HG03196 (cell line): ENCODE results near the gene CCDC33.
"Not testable (repeated sequence)": the region's sequence is repeated elsewhere in the genome, so short reads cannot be mapped to it uniquely, and the experiment has no call there.

ENCODE experiments used
- ATAC-seq: cut with Tn5 transposase; IDR thresholded peaks from one replicate; pipeline ENCODE4 v1.9.1; 2021; ENCODE audit not compliant: unreplicated experiment

Gene CCDC33

GRCh38 chr15:74352393-74352910 lies 116.3 kb downstream of the CCDC33 start:
- no peak for ATAC-seq

- ATAC-seq: not testable (repeated sequence)
Measured at GRCh38 chr15:74353992-74354391, 117.9 kb downstream of the CCDC33 start.

GRCh38 chr15:74356050-74356449 lies 119.9 kb downstream of the CCDC33 start:
- not testable (repeated sequence) for ATAC-seq

GRCh38 chr15:74357514-74357913 lies 121.4 kb downstream of the CCDC33 start:
- not testable (repeated sequence) for ATAC-seq

GRCh38 chr15:74359376-74359775 lies 123.2 kb downstream of the CCDC33 start:
- not testable (repeated sequence) for ATAC-seq

- ATAC-seq: not testable (repeated sequence)
Measured at GRCh38 chr15:74360855-74361254, 124.7 kb downstream of the CCDC33 start.

- no peak for ATAC-seq
Measured at GRCh38 chr15:74362482-74362881, 126.4 kb downstream of the CCDC33 start.

GRCh38 chr15:74364936-74365597 lies 128.9 kb downstream of the CCDC33 start:
- no peak for ATAC-seq

GRCh38 chr15:74365598-74366445 lies 129.7 kb downstream of the CCDC33 start:
- no peak for ATAC-seq

GRCh38 chr15:74367296-74367854 lies 131.2 kb downstream of the CCDC33 start, which contains the start of gene CYP11A1:
TSS of gene CYP11A1 (minus strand) at chr15:74367646. CDS start at chr15:74367585, 61 bp downstream.
- no peak for ATAC-seq

- ATAC-seq: no peak
Measured at GRCh38 chr15:74368121-74368520, 132.0 kb downstream of the CCDC33 start.

- ATAC-seq: no peak
Measured at GRCh38 chr15:74369084-74369745, 133.1 kb downstream of the CCDC33 start.

- ATAC-seq: no peak
Measured at GRCh38 chr15:74369756-74370155, 133.6 kb downstream of the CCDC33 start.

GRCh38 chr15:74370471-74370870 lies 134.3 kb downstream of the CCDC33 start:
- no peak for ATAC-seq

GRCh38 chr15:74373056-74373650 lies 137.0 kb downstream of the CCDC33 start:
- no peak for ATAC-seq

- ATAC-seq: peak; percentile 65
Measured at GRCh38 chr15:74373731-74374647, 137.9 kb downstream of the CCDC33 start.

- no peak for ATAC-seq
Measured at GRCh38 chr15:74374648-74375302, 138.6 kb downstream of the CCDC33 start.

- ATAC-seq: no peak
Measured at GRCh38 chr15:74375303-74375693, 139.2 kb downstream of the CCDC33 start.

- ATAC-seq: no peak
Measured at GRCh38 chr15:74376226-74376625, 140.1 kb downstream of the CCDC33 start.
